Karpas-422 (cell line): ENCODE results near the gene BROX. TPM values are rescaled to one million over a fixed set of nuclear protein-coding genes. Genes with fewer than 3 reads are reported as not detected.

Source experiments
- total RNA-seq: library from RNA; depleted of rRNA; stranded (reverse); fragments of >200 nt; shearing (Covaris generic); gene quantifications from 2 replicates; pipeline ENCODE4 v1.2.3, GENCODE V29; 2014; ENCODE audit warnings: low replicate concordance; rRNA removed

BROX gene
- total RNA-seq, 1 experiment from 2014 or later, result 26.8 TPM

Other genes starting within 250 kb of the BROX start
- gene HHIPL2, start 164.5 kb upstream of the BROX start, total RNA-seq, result 0.30 TPM in 1 of 2 replicates, not detected in the other
- 17.1 and 32.5 TPM in 2 replicates for gene TAF1A, start 122.6 kb upstream of the BROX start, total RNA-seq
- gene MIA3, start 94.5 kb upstream of the BROX start, total RNA-seq, result 45.6 and 106 TPM in 2 replicates
- gene AIDA, start 73 bp upstream of the BROX start, total RNA-seq, result 13.3 and 26.4 TPM in 2 replicates
- not detected in 2 replicates for gene FAM177B, start 24.6 kb downstream of the BROX start, total RNA-seq
- 0.18 and 1.2 TPM in 2 replicates for gene DISP1, start 102.5 kb downstream of the BROX start, total RNA-seq